Lung (tissue), 12 donors: ENCODE results near the gene AGAP1. TPM values are rescaled to one million over a fixed set of nuclear protein-coding genes. Genes with fewer than 3 reads are reported as not detected.

ENCODE experiments used
- ATAC-seq: fragments of 200-7000 bp; cut with Tn5 transposase; one replicate; pipeline ENCODE4 v1.9.1; 2020; ENCODE audit warnings: moderate number of reproducible peaks; ENCODE audit not compliant: insufficient read depth, low FRiP score
- DNase-seq, 3 donors: peaks; one replicate each; pipeline ENCODE4 v3.0.0-alpha.2; 2013 to 2017
- H3K27ac ChIP-seq, 2 donors: one replicate each; pipeline ENCODE4 v1.5.1; 2013; ENCODE audit warnings: mild to moderate bottlenecking in 2 of 2, moderate library complexity in 2 of 2, control low read depth in 1 of 2, inconsistent platforms in 1 of 2, low read depth in 1 of 2, low read length in 1 of 2
- H3K27me3 ChIP-seq, 3 donors: one replicate each; pipeline ENCODE4 v1.5.1; 2013; ENCODE audit warnings: low read length in 2 of 3; ENCODE audit not compliant: control insufficient read depth in 3 of 3, insufficient read depth in 3 of 3
- H3K36me3 ChIP-seq, 4 donors: one replicate each; pipeline ENCODE4 v1.5.1; 2013; ENCODE audit warnings: low read length in 4 of 4, mild to moderate bottlenecking in 1 of 4, moderate library complexity in 1 of 4; ENCODE audit not compliant: control insufficient read depth in 4 of 4, insufficient read depth in 4 of 4
- H3K4me1 ChIP-seq, 5 donors: one replicate each; pipeline ENCODE4 v1.5.1; 2013; ENCODE audit warnings: low read length in 5 of 5, mild to moderate bottlenecking in 2 of 5, moderate library complexity in 1 of 5; ENCODE audit not compliant: control insufficient read depth in 5 of 5, insufficient read depth in 5 of 5
- H3K4me3 ChIP-seq: one replicate; pipeline ENCODE4 v1.5.1; 2013; ENCODE audit warnings: mild to moderate bottlenecking, control low read depth, moderate library complexity
- H3K9ac ChIP-seq, 2 donors: one replicate each; pipeline ENCODE4 v1.5.1; 2013; ENCODE audit warnings: low read length in 2 of 2, control low read depth in 1 of 2; ENCODE audit not compliant: insufficient read depth in 1 of 2
- H3K9me3 ChIP-seq, 4 donors: one replicate each; pipeline ENCODE4 v1.5.1; 2013; ENCODE audit warnings: low read length in 3 of 4, mild to moderate bottlenecking in 1 of 4, moderate library complexity in 1 of 4; ENCODE audit not compliant: control insufficient read depth in 4 of 4, insufficient read depth in 3 of 4
- CTCF ChIP-seq: IDR thresholded peaks from 2 replicates; pipeline ENCODE4 v1.5.1; 2012; ENCODE audit warnings: mild to moderate bottlenecking; ENCODE audit errors: control extremely low read depth, extremely low read depth
- WGBS, 2 donors: extraction: QIAGEN DNeasy Blood & Tissue Kit; methylation state at CpG; one replicate each; pipeline ENCODE4 v1.1.7; 2013; 5-methylcytosine and 5-hydroxymethylcytosine counted together
- polyA plus RNA-seq, 2 donors: library from polyadenylated mRNA; stranded (reverse); fragments of 200-250 nt; gene quantifications; one replicate each; pipeline ENCODE4 v1.2.1, GENCODE V29; 2013
- total RNA-seq, 2 donors: library from RNA; depleted of rRNA in 1 of 2; stranded (reverse); fragments of >200 nt in 1 of 2; gene quantifications; one replicate each; pipeline ENCODE4 v1.2.1, GENCODE V29; 2014 to 2021
- donor health status: control.
- donor health status: control.
- donor health status: Bipolar disorder and iron deficiency.
- donor health status: healthy.
- donor health status: DM: yes; HTN: yes; CAD: no.

Gene AGAP1
- total and polyA plus RNA-seq, 4 donors, result 6.6 to 39.4 (median 20.2) TPM

- H3K9ac ChIP-seq, result no peak overlapping the region
- 88 to 89% methylated on average over 7 of the region's 7 CpGs for WGBS, 2 donors
- peaks cover 0 to 4% (median 2%) of the 10 kb centered on the region in 4 donors for H3K36me3 ChIP-seq
- no peaks in the 10 kb centered on the region for H3K9me3 ChIP-seq
- H3K27me3 ChIP-seq, result no peaks in the 10 kb centered on the region
- no peak for ATAC-seq
- H3K4me3 ChIP-seq, result no peak overlapping the region
- H3K27ac ChIP-seq, result no peak overlapping the region
- H3K4me1 ChIP-seq, result peaks cover 0 to 3% (median 0%) of the 10 kb centered on the region in 5 donors
- no peak for DNase-seq
- TF ChIP-seq CTCF, result no peak
These were observed 539.6 kb downstream of the AGAP1 start for GRCh38 chr2:236033462-236033861.

GRCh38 chr2:236034974-236035373 is 541.1 kb downstream of the AGAP1 start:
- DNase-seq (no peak), ATAC-seq (no peak)
- Histone ChIP-seq H3K27me3 (no peaks in the 10 kb centered on the region), H3K4me3 (no peak overlapping the region), H3K9ac (no peak overlapping the region), H3K36me3 (peaks cover 0 to 6% (median 3%) of the 10 kb centered on the region in 4 donors), H3K4me1 (peaks cover 0 to 3% (median 0%) of the 10 kb centered on the region in 5 donors), H3K9me3 (no peaks in the 10 kb centered on the region), H3K27ac (no peak overlapping the region)
- TF ChIP-seq CTCF, result no peak
- WGBS, 2 donors, result 83 to 91% methylated on average over 8 of the region's 8 CpGs

- Histone ChIP-seq H3K9me3 (no peaks in the 10 kb centered on the region), H3K4me3 (no peak overlapping the region), H3K9ac (no peak overlapping the region), H3K36me3 (peaks cover 3 to 11% (median 5%) of the 10 kb centered on the region in 4 donors), H3K27ac (no peak overlapping the region), H3K27me3 (no peaks in the 10 kb centered on the region), H3K4me1 (peaks cover 0 to 3% (median 0%) of the 10 kb centered on the region in 5 donors)
- DNase-seq, result no peak
- 87 to 96% methylated on average over 16 of the region's 16 CpGs for WGBS, 2 donors
- TF ChIP-seq CTCF, result no peak
- ATAC-seq, result no peak
These were observed 542.2 kb downstream of the AGAP1 start for GRCh38 chr2:236036045-236036444.

- Histone ChIP-seq H3K36me3 (peaks cover 3 to 17% (median 5%) of the 10 kb centered on the region in 4 donors), H3K4me3 (no peak overlapping the region), H3K9ac (no peak overlapping the region), H3K27ac (no peak overlapping the region), H3K9me3 (no peaks in the 10 kb centered on the region), H3K4me1 (peaks cover 0 to 3% (median 0%) of the 10 kb centered on the region in 5 donors), H3K27me3 (no peaks in the 10 kb centered on the region)
- DNase-seq (no peak), ATAC-seq (no peak)
- 85 to 88% methylated on average over 7 of the region's 7 CpGs for WGBS, 2 donors
- no peak for TF ChIP-seq CTCF
These were observed 544.3 kb downstream of the AGAP1 start for GRCh38 chr2:236038096-236038495.
